ENCODE measurements around the gene PRPS2. TPM values are rescaled to one million over a fixed set of nuclear protein-coding genes. Genes with fewer than 3 reads are reported as not detected.

The PRPS2 gene
- total RNA-seq, 1 donor from 2014 or later: 8.9 TPM

GRCh38 chrX:12843668-12844279 lies 52.6 kb downstream of the PRPS2 start:
- Histone ChIP-seq H3K4me1 (ENCODE audit: control insufficient read depth in 3 of 3, insufficient read depth in 3 of 3, low read length in 3 of 3) (no peaks in the 10 kb centered on the region), H3K9me3 (ENCODE audit: control insufficient read depth in 3 of 3, low read length in 3 of 3) (no peaks in the 10 kb centered on the region), H3K9ac (ENCODE audit: low read depth in 1 of 3, low read length in 3 of 3) (no peak overlapping the region), H3K4me3 (ENCODE audit: low read length in 3 of 3) (no peak overlapping the region), H3K27me3 (ENCODE audit: control insufficient read depth in 3 of 3, insufficient read depth in 3 of 3, low read length in 3 of 3) (peaks cover 0 to 2% (median 0%) of the 10 kb centered on the region in 3 donors), H3K27ac (ENCODE audit: low read depth, low read length) (no peak overlapping the region), H3K36me3 (ENCODE audit: control insufficient read depth in 3 of 3, insufficient read depth in 3 of 3, low read length in 3 of 3) (no peaks in the 10 kb centered on the region)

- no peak overlapping the region for H3K9ac ChIP-seq (ENCODE audit: low read depth in 1 of 3, low read length in 3 of 3)
- H3K9me3 ChIP-seq (ENCODE audit: control insufficient read depth in 3 of 3, low read length in 3 of 3): no peaks in the 10 kb centered on the region
- peaks cover 0 to 2% (median 0%) of the 10 kb centered on the region in 3 donors for H3K27me3 ChIP-seq (ENCODE audit: control insufficient read depth in 3 of 3, insufficient read depth in 3 of 3, low read length in 3 of 3)
- no peaks in the 10 kb centered on the region for H3K36me3 ChIP-seq (ENCODE audit: control insufficient read depth in 3 of 3, insufficient read depth in 3 of 3, low read length in 3 of 3)
- H3K4me3 ChIP-seq (ENCODE audit: low read length in 3 of 3): no peak overlapping the region
- H3K27ac ChIP-seq (ENCODE audit: low read depth, low read length): no peak overlapping the region
- no peaks in the 10 kb centered on the region for H3K4me1 ChIP-seq (ENCODE audit: control insufficient read depth in 3 of 3, insufficient read depth in 3 of 3, low read length in 3 of 3)
Measured at GRCh38 chrX:12844319-12844718, 53.1 kb downstream of the PRPS2 start.

- H3K4me1 ChIP-seq (ENCODE audit: control insufficient read depth in 3 of 3, insufficient read depth in 3 of 3, low read length in 3 of 3): no peaks in the 10 kb centered on the region
- H3K36me3 ChIP-seq (ENCODE audit: control insufficient read depth in 3 of 3, insufficient read depth in 3 of 3, low read length in 3 of 3): no peaks in the 10 kb centered on the region
- H3K27ac ChIP-seq (ENCODE audit: low read depth, low read length): no peak overlapping the region
- H3K9ac ChIP-seq (ENCODE audit: low read depth in 1 of 3, low read length in 3 of 3): no peak overlapping the region
- H3K9me3 ChIP-seq (ENCODE audit: control insufficient read depth in 3 of 3, low read length in 3 of 3): peaks cover 0 to 3% (median 0%) of the 10 kb centered on the region in 3 donors
- H3K4me3 ChIP-seq (ENCODE audit: low read length in 3 of 3): no peak overlapping the region
- H3K27me3 ChIP-seq (ENCODE audit: control insufficient read depth in 3 of 3, insufficient read depth in 3 of 3, low read length in 3 of 3): no peaks in the 10 kb centered on the region
Measured at GRCh38 chrX:12865359-12865758, 74.1 kb downstream of the PRPS2 start.

GRCh38 chrX:12866451-12867377 lies 75.5 kb downstream of the PRPS2 start, which contains the start of gene TLR7:
Gene TLR7 (plus strand): TSS chrX:12867072. CDS start chrX:12867579, 507 bp downstream.
- no peak within 1 kb of the TSS for H3K4me3 ChIP-seq (ENCODE audit: low read length in 3 of 3)
- H3K9me3 ChIP-seq (ENCODE audit: control insufficient read depth in 3 of 3, low read length in 3 of 3): peaks cover 0 to 3% (median 0%) of the 10 kb centered on the region in 3 donors
- H3K27me3 ChIP-seq (ENCODE audit: control insufficient read depth in 3 of 3, insufficient read depth in 3 of 3, low read length in 3 of 3): no peaks in the 10 kb centered on the region
- no peak within 1 kb of the TSS for H3K27ac ChIP-seq (ENCODE audit: low read depth, low read length)
- H3K4me1 ChIP-seq (ENCODE audit: control insufficient read depth in 3 of 3, insufficient read depth in 3 of 3, low read length in 3 of 3): no peaks in the 10 kb centered on the region
- H3K36me3 ChIP-seq (ENCODE audit: control insufficient read depth in 3 of 3, insufficient read depth in 3 of 3, low read length in 3 of 3): no peaks in the 10 kb centered on the region
- no peak within 1 kb of the TSS for H3K9ac ChIP-seq (ENCODE audit: low read depth in 1 of 3, low read length in 3 of 3)

GRCh38 chrX:12867685-12868084 lies 76.5 kb downstream of the PRPS2 start:
- Histone ChIP-seq H3K9me3 (ENCODE audit: control insufficient read depth in 3 of 3, low read length in 3 of 3) (peaks cover 0 to 3% (median 0%) of the 10 kb centered on the region in 3 donors), H3K4me3 (ENCODE audit: low read length in 3 of 3) (no peak overlapping the region), H3K9ac (ENCODE audit: low read depth in 1 of 3, low read length in 3 of 3) (no peak overlapping the region), H3K27me3 (ENCODE audit: control insufficient read depth in 3 of 3, insufficient read depth in 3 of 3, low read length in 3 of 3) (no peaks in the 10 kb centered on the region), H3K4me1 (ENCODE audit: control insufficient read depth in 3 of 3, insufficient read depth in 3 of 3, low read length in 3 of 3) (no peaks in the 10 kb centered on the region), H3K27ac (ENCODE audit: low read depth, low read length) (no peak overlapping the region), H3K36me3 (ENCODE audit: control insufficient read depth in 3 of 3, insufficient read depth in 3 of 3, low read length in 3 of 3) (no peaks in the 10 kb centered on the region)

- no peak overlapping the region for H3K4me3 ChIP-seq (ENCODE audit: low read length in 3 of 3)
- no peaks in the 10 kb centered on the region for H3K4me1 ChIP-seq (ENCODE audit: control insufficient read depth in 3 of 3, insufficient read depth in 3 of 3, low read length in 3 of 3)
- peaks cover 0 to 3% (median 0%) of the 10 kb centered on the region in 3 donors for H3K9me3 ChIP-seq (ENCODE audit: control insufficient read depth in 3 of 3, low read length in 3 of 3)
- H3K9ac ChIP-seq (ENCODE audit: low read depth in 1 of 3, low read length in 3 of 3): no peak overlapping the region
- H3K27me3 ChIP-seq (ENCODE audit: control insufficient read depth in 3 of 3, insufficient read depth in 3 of 3, low read length in 3 of 3): no peaks in the 10 kb centered on the region
- no peaks in the 10 kb centered on the region for H3K36me3 ChIP-seq (ENCODE audit: control insufficient read depth in 3 of 3, insufficient read depth in 3 of 3, low read length in 3 of 3)
- no peak overlapping the region for H3K27ac ChIP-seq (ENCODE audit: low read depth, low read length)
Measured at GRCh38 chrX:12868747-12869146, 77.5 kb downstream of the PRPS2 start.

- no peak overlapping the region for H3K27ac ChIP-seq (ENCODE audit: low read depth, low read length)
- H3K27me3 ChIP-seq (ENCODE audit: control insufficient read depth in 3 of 3, insufficient read depth in 3 of 3, low read length in 3 of 3): no peaks in the 10 kb centered on the region
- H3K9ac ChIP-seq (ENCODE audit: low read depth in 1 of 3, low read length in 3 of 3): no peak overlapping the region
- H3K4me1 ChIP-seq (ENCODE audit: control insufficient read depth in 3 of 3, insufficient read depth in 3 of 3, low read length in 3 of 3): no peaks in the 10 kb centered on the region
- no peak overlapping the region for H3K4me3 ChIP-seq (ENCODE audit: low read length in 3 of 3)
- peaks cover 0 to 3% (median 0%) of the 10 kb centered on the region in 3 donors for H3K9me3 ChIP-seq (ENCODE audit: control insufficient read depth in 3 of 3, low read length in 3 of 3)
- H3K36me3 ChIP-seq (ENCODE audit: control insufficient read depth in 3 of 3, insufficient read depth in 3 of 3, low read length in 3 of 3): no peaks in the 10 kb centered on the region
Measured at GRCh38 chrX:12871257-12871656, 80.0 kb downstream of the PRPS2 start.

- Histone ChIP-seq H3K27me3 (ENCODE audit: control insufficient read depth in 3 of 3, insufficient read depth in 3 of 3, low read length in 3 of 3) (no peaks in the 10 kb centered on the region), H3K9me3 (ENCODE audit: control insufficient read depth in 3 of 3, low read length in 3 of 3) (peaks cover 0 to 3% (median 0%) of the 10 kb centered on the region in 3 donors), H3K9ac (ENCODE audit: low read depth in 1 of 3, low read length in 3 of 3) (no peak overlapping the region), H3K36me3 (ENCODE audit: control insufficient read depth in 3 of 3, insufficient read depth in 3 of 3, low read length in 3 of 3) (no peaks in the 10 kb centered on the region), H3K27ac (ENCODE audit: low read depth, low read length) (no peak overlapping the region), H3K4me1 (ENCODE audit: control insufficient read depth in 3 of 3, insufficient read depth in 3 of 3, low read length in 3 of 3) (no peaks in the 10 kb centered on the region), H3K4me3 (ENCODE audit: low read length in 3 of 3) (no peak overlapping the region)
Measured at GRCh38 chrX:12872741-12873140, 81.5 kb downstream of the PRPS2 start.

Measured in skeletal muscle tissue (tissue), 4 donors.